Gastroesophageal sphincter (tissue), 3 donors: ENCODE data around the gene SMG1.
"Not testable (repeated sequence)": the region's sequence is repeated elsewhere in the genome, so short reads cannot be mapped to it uniquely, and the experiment has no call there.

Experiments used
- POLR2A ChIP-seq, 2 donors: fragments of 450-650 bp; IDR thresholded peaks; one replicate each; pipeline ENCODE4 v1.6.1; 2017; ENCODE audit warnings: antibody characterized with exemption in 2 of 2, mild to moderate bottlenecking in 2 of 2, moderate library complexity in 1 of 2
- POLR2AphosphoS5 ChIP-seq: sonication (generic); formaldehyde crosslinking; IDR thresholded peaks from one replicate; pipeline ENCODE4 v1.6.1; 2017; ENCODE audit warnings: antibody characterized with exemption
- TF ChIP-seq, protein P1 (sequence below), 4 experiments: fragments of 200-600 bp in 2 of 4; fragments of 450-650 bp in 2 of 4; sonication (generic) in 1 of 4; IDR thresholded peaks; one replicate each; pipeline ENCODE4 v1.5.1; 2017 to 2019; ENCODE audit warnings: antibody characterized with exemption in 4 of 4, mild to moderate bottlenecking in 2 of 4, moderate library complexity in 2 of 4

- not testable (repeated sequence) for TF ChIP-seq POLR2A (IDR thresholded peaks at IDR 0.05); POLR2AphosphoS5
- TF ChIP-seq, protein P1, sequence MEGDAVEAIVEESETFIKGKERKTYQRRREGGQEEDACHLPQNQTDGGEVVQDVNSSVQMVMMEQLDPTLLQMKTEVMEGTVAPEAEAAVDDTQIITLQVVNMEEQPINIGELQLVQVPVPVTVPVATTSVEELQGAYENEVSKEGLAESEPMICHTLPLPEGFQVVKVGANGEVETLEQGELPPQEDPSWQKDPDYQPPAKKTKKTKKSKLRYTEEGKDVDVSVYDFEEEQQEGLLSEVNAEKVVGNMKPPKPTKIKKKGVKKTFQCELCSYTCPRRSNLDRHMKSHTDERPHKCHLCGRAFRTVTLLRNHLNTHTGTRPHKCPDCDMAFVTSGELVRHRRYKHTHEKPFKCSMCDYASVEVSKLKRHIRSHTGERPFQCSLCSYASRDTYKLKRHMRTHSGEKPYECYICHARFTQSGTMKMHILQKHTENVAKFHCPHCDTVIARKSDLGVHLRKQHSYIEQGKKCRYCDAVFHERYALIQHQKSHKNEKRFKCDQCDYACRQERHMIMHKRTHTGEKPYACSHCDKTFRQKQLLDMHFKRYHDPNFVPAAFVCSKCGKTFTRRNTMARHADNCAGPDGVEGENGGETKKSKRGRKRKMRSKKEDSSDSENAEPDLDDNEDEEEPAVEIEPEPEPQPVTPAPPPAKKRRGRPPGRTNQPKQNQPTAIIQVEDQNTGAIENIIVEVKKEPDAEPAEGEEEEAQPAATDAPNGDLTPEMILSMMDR (IDR thresholded peaks at IDR 0.05) = not testable (repeated sequence)
These were observed 163.5 kb downstream of the SMG1 start for GRCh38 chr16:18762713-18763112.
